Measurements from ENCODE around the gene RND3.
A peak's percentile ranks its signal among the peaks of the same experiment; 100 is the strongest.

The RND3 gene

DNA sequence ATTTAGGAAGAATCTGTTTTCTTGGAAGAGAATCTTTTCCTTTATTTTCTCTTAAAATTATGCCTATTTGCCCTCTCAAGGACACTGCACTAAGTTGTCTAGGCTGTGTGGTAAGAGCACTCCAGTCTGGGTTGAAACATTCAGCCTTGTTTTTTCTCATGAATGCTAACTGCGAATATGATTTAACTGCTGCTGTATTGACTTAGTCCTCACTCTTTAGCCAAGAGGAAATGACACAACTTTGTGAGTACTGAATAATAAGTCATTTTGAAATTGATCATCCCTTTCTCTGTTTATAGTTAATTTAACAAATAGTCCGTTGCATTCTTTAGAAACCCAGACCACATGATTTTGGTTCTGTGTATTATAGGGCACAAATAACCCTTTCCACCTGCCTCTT is 4.5 kb upstream of the RND3 start:
- H3K4me1 ChIP-seq (ENCODE audit: control insufficient read depth, insufficient read depth, low read length) = no peaks in the 10 kb centered on the region
- no peaks in the 10 kb centered on the region for H3K27me3 ChIP-seq (ENCODE audit: control insufficient read depth, insufficient read depth, low read length)
- H3K4me3 ChIP-seq (ENCODE audit: low read length) = no peak overlapping the region
- H3K27ac ChIP-seq (ENCODE audit: low read length) = no peak overlapping the region
- no peaks in the 10 kb centered on the region for H3K9me3 ChIP-seq (ENCODE audit: control insufficient read depth, insufficient read depth, low read length)
- no CpG with 5 or more reads among the region's 2 CpGs for WGBS (ENCODE audit: insufficient coverage, insufficient read length)
- H3K36me3 ChIP-seq (ENCODE audit: control insufficient read depth, insufficient read depth, low read length) = no peaks in the 10 kb centered on the region
- no peak for DNase-seq (ENCODE audit: low read depth, low spot score)

DNA sequence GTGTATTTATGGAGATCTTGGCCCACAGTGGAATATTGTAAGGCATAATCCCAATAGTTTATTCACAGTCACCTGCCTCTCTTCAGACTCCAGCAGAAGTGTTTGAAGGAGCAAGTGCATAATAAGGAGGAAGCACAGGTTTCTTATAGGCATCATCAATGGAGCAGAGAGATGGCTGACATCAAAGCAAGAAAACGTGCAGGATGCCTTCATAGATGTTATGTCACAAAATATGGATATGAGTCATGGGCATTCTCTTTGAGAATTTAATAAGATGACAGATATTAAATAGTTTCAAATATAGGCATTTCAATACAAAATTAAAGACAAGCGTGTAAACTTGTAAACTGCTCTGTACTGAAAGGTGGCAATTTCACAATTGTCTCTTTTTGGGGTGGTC is 4.0 kb upstream of the RND3 start:
- no peak for DNase-seq (ENCODE audit: low read depth, low spot score)
- no peaks in the 10 kb centered on the region for H3K27me3 ChIP-seq (ENCODE audit: control insufficient read depth, insufficient read depth, low read length)
- no CpG with 5 or more reads among the region's 2 CpGs for WGBS (ENCODE audit: insufficient coverage, insufficient read length)
- no peaks in the 10 kb centered on the region for H3K36me3 ChIP-seq (ENCODE audit: control insufficient read depth, insufficient read depth, low read length)
- no peaks in the 10 kb centered on the region for H3K4me1 ChIP-seq (ENCODE audit: control insufficient read depth, insufficient read depth, low read length)
- no peaks in the 10 kb centered on the region for H3K9me3 ChIP-seq (ENCODE audit: control insufficient read depth, insufficient read depth, low read length)
- no peak overlapping the region for H3K27ac ChIP-seq (ENCODE audit: low read length)
- no peak overlapping the region for H3K4me3 ChIP-seq (ENCODE audit: low read length)

DNA sequence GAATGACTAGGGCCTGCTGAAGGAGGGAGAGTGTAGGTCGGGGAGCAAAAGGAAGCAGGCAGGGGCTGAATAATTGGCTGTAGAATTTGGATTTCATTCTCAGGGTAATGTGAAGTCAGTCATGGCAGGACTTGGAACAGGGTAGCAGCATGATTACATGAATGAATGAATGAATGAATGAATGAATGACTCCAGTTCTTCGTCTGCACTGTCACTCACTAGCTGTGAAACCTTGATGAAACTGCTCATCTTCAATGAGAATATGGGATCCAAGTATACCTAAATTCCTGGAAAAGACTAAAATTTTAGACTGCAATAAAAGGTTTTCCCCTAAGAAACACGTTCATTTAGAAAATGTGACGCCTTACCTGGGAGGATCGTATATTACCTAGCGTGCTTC is 3.0 kb upstream of the RND3 start:
- WGBS (ENCODE audit: insufficient coverage, insufficient read length) = no CpG with 5 or more reads among the region's 6 CpGs
- Histone ChIP-seq H3K27me3 (ENCODE audit: control insufficient read depth, insufficient read depth, low read length) (no peaks in the 10 kb centered on the region), H3K4me3 (ENCODE audit: low read length) (no peak overlapping the region), H3K36me3 (ENCODE audit: control insufficient read depth, insufficient read depth, low read length) (no peaks in the 10 kb centered on the region), H3K27ac (ENCODE audit: low read length) (no peak overlapping the region), H3K9me3 (ENCODE audit: control insufficient read depth, insufficient read depth, low read length) (no peaks in the 10 kb centered on the region), H3K4me1 (ENCODE audit: control insufficient read depth, insufficient read depth, low read length) (no peaks in the 10 kb centered on the region)
- DNase-seq (ENCODE audit: low read depth, low spot score) = no peak

DNA sequence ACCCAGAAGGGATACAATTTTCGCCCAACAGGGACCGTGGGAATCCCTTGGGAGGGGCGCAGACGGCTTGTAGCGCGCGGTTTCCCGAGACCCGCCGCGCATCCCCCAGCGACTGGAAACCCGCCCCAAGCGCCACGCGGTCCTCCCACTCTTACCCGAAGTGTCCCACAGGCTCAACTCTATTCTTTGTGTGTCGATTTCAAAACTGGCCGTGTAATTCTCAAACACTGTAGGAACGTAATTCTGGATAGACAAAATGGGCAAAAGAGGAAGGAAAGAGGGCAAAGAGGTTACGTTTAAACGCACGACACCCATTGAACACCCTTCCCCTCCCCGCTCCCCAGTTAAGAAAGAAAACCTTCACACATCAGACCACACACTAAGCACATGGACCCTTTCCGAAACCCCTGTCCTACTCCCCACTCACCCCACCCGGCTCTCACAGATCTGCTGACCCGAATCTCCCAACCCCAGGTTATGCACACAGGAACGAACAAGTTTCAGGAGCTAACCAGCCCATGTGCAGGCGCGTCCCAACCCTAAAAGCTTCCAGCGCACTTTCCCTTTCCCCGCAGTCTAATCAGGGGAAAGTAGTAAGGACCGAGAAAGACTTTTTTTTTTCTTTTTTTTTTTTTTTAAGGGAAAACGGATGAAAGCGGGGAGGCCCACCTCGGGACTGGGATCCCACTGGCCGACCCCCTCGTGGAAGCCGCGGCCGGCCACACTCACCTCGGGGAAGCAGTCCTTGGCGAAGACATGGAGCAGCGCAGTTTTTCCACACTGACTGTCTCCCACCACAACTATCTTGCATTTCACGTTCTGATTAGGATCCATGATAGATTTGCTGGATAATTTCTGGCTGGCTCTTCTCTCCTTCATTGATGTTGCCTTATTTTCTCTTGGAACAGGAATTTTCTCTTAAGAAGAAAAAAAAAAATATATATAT is 655 bp downstream of the RND3 start:
- H3K4me3 ChIP-seq (ENCODE audit: low read length) = peak overlapping the region; percentile 77
- no peaks in the 10 kb centered on the region for H3K27me3 ChIP-seq (ENCODE audit: control insufficient read depth, insufficient read depth, low read length)
- peaks cover 5% of the 10 kb centered on the region; the same call in 1 of the 2 replicates for H3K4me1 ChIP-seq (ENCODE audit: control insufficient read depth, insufficient read depth, low read length)
- DNase-seq (ENCODE audit: low read depth, low spot score) = no peak
- peaks cover 4% of the 10 kb centered on the region; the same call in 1 of the 2 replicates for H3K36me3 ChIP-seq (ENCODE audit: control insufficient read depth, insufficient read depth, low read length)
- WGBS (ENCODE audit: insufficient coverage, insufficient read length) = no CpG with 5 or more reads among the region's 45 CpGs
- H3K9me3 ChIP-seq (ENCODE audit: control insufficient read depth, insufficient read depth, low read length) = no peaks in the 10 kb centered on the region
- H3K27ac ChIP-seq (ENCODE audit: low read length) = no peak overlapping the region

DNA sequence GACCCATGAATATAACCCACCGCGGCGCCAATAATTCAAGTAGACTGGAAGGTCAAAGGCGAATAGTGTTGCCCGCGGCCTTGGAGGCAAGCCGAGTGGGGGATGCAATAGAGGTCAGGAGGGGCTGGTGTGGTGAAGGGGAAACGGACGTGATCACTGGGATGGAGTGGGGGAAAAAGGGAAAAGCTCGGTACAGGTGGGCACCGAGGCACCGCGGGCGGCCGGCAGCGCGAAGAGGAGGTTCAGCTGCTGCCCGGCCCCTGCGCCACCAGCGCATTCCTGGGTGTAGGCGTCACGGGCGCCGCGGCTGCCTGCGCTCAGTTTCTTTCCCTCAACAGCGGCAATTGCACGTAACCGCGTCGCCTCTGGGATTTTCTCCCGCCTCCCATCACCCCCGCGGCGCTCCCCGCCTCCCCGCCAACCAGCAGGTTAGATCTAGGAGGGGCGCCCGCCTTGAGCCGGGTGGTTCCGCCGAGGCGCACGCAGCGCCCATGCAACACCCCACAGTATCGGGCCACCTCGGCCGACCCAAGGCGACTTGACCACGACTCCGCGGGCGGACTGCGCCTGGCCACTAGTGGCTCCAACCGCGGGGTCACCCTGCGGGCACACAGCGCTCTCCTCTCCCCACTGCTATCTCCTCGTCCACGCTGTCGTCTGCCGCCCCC is 1.5 kb downstream of the RND3 start:
- Histone ChIP-seq H3K27me3 (ENCODE audit: control insufficient read depth, insufficient read depth, low read length) (no peaks in the 10 kb centered on the region), H3K4me3 (ENCODE audit: low read length) (peak overlapping the region; percentile 77), H3K4me1 (ENCODE audit: control insufficient read depth, insufficient read depth, low read length) (peaks cover 5% of the 10 kb centered on the region; the same call in 1 of the 2 replicates), H3K36me3 (ENCODE audit: control insufficient read depth, insufficient read depth, low read length) (peaks cover 4% of the 10 kb centered on the region; the same call in 1 of the 2 replicates), H3K27ac (ENCODE audit: low read length) (no peak overlapping the region), H3K9me3 (ENCODE audit: control insufficient read depth, insufficient read depth, low read length) (no peaks in the 10 kb centered on the region)
- WGBS (ENCODE audit: insufficient coverage, insufficient read length) = no CpG with 5 or more reads among the region's 62 CpGs
- DNase-seq (ENCODE audit: low read depth, low spot score) = no peak

DNA sequence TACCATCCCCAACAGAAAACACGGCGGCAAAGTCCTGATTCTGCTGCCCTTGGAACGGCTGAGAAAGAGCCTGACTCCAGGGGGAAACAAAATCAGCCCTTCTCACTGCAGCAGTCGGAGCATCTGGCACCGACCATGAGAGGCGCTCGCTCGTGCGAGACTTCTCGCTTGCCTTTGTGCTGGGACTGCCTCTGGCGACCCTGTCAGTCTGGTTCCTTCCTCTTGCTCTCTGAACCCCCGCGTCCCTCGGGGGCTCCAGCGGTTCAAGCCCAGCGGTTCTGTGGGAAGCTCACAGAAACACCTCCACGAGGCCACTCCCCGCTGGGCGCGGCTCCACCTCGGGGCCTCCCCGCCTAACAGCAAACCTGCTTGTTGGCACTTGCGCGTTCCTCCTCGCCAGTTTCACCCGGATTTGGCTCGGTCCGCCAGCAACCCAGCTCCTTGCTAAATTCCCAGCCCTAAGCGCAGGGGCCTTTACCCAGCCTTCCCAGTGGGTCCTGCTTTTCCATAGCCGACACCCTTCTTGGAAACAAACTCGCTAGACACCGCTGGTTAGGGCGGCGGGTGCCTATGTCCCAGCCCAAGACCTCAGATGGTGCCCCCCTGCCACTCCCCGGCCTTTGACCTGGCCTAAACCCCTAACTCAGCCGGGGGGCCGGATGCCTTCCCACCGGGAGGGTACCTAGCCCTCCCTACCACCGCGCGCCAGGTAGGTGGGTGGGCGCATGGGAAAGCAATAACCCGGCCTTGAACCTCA is 2.2 kb downstream of the RND3 start:
- peak overlapping the region; percentile 77; the same call in 1 of the 2 replicates for H3K4me3 ChIP-seq (ENCODE audit: low read length)
- no peak for DNase-seq (ENCODE audit: low read depth, low spot score)

DNA sequence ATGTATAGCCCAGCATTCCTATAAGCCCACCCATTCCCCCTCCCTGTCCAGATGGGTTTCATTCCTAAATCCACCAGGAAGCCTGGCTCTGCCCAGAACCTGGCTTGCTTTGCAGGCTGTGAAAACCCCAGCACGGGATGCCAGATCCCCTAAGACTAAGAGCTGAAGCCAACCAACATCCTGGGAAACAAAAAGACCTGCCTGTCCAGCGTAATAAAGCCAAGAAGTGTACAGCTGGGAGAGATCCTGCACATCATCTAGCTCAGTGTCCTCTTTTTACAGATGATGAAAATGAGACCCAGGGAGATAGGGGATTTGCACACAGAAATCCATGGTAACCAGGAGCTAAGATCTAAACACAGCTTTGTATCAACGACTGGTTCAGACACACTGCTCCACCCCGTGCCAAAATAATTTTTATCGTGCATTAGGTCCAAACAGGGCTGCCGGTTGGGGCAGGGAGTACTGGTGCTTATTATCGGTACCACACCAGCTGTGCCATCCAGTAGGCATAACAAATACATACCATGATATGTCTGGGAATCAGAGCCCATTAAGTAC is 2.9 kb downstream of the RND3 start:
- Histone ChIP-seq H3K27ac (ENCODE audit: low read length) (no peak overlapping the region), H3K9me3 (ENCODE audit: control insufficient read depth, insufficient read depth, low read length) (no peaks in the 10 kb centered on the region), H3K36me3 (ENCODE audit: control insufficient read depth, insufficient read depth, low read length) (peaks cover 4% of the 10 kb centered on the region; the same call in 1 of the 2 replicates), H3K4me3 (ENCODE audit: low read length) (no peak overlapping the region; the same call in 1 of the 2 replicates), H3K4me1 (ENCODE audit: control insufficient read depth, insufficient read depth, low read length) (peaks cover 5% of the 10 kb centered on the region; the same call in 1 of the 2 replicates), H3K27me3 (ENCODE audit: control insufficient read depth, insufficient read depth, low read length) (no peaks in the 10 kb centered on the region)
- WGBS (ENCODE audit: insufficient coverage, insufficient read length) = no CpG with 5 or more reads among the region's 7 CpGs
- no peak for DNase-seq (ENCODE audit: low read depth, low spot score)

More for the DNA sequence above, 2.2 kb downstream of the RND3 start:
- H3K36me3 ChIP-seq (ENCODE audit: control insufficient read depth, insufficient read depth, low read length) = peaks cover 4% of the 10 kb centered on the region; the same call in 1 of the 2 replicates
- no peaks in the 10 kb centered on the region for H3K27me3 ChIP-seq (ENCODE audit: control insufficient read depth, insufficient read depth, low read length)
- H3K27ac ChIP-seq (ENCODE audit: low read length) = no peak overlapping the region
- H3K4me1 ChIP-seq (ENCODE audit: control insufficient read depth, insufficient read depth, low read length) = peaks cover 5% of the 10 kb centered on the region; the same call in 1 of the 2 replicates
- H3K9me3 ChIP-seq (ENCODE audit: control insufficient read depth, insufficient read depth, low read length) = no peaks in the 10 kb centered on the region
- no CpG with 5 or more reads among the region's 43 CpGs for WGBS (ENCODE audit: insufficient coverage, insufficient read length)

DNA sequence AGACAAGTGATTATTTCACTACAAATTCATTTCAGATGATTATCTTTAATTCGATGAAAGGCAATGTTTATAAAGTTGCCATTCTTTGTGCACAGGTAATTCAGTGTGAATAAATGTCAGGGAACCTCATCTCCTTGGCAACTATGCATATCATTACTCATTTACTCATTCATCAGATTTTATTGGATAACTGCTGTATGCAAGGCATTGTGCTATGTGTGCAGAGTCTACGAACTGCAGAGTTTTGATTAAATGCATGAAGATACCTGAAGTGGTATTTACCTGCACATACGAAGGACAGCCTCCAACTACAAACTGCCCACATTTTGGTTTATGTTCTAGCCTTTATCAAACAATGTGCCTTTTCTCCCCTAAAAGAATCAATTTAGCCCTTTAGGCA is 3.5 kb downstream of the RND3 start:
- no CpG with 5 or more reads among the region's 3 CpGs for WGBS (ENCODE audit: insufficient coverage, insufficient read length)
- H3K4me3 ChIP-seq (ENCODE audit: low read length) = no peak overlapping the region
- H3K36me3 ChIP-seq (ENCODE audit: control insufficient read depth, insufficient read depth, low read length) = peaks cover 4% of the 10 kb centered on the region; the same call in 1 of the 2 replicates
- peaks cover 5% of the 10 kb centered on the region; the same call in 1 of the 2 replicates for H3K4me1 ChIP-seq (ENCODE audit: control insufficient read depth, insufficient read depth, low read length)
- H3K27me3 ChIP-seq (ENCODE audit: control insufficient read depth, insufficient read depth, low read length) = no peaks in the 10 kb centered on the region
- no peak for DNase-seq (ENCODE audit: low read depth, low spot score)
- H3K27ac ChIP-seq (ENCODE audit: low read length) = no peak overlapping the region
- no peaks in the 10 kb centered on the region for H3K9me3 ChIP-seq (ENCODE audit: control insufficient read depth, insufficient read depth, low read length)

DNA sequence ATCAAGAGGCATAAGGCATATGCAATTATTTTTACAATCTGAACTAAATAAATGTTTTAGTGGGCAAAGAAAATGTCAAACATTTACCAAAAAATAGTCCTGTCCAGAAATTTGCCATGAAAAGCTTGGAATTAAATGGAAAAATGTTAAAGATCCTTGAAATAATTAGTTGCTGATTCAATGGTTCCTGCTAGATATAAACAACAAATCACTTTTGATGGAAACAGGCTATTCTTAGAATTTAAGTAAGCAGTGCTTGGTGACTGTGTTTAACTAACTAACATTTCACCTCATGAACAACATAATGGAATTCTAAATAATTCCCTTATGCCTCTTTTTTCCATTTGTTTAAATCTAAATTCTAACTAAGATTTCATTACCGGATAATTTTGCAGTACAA is 3.9 kb downstream of the RND3 start:
- Histone ChIP-seq H3K9me3 (ENCODE audit: control insufficient read depth, insufficient read depth, low read length) (no peaks in the 10 kb centered on the region), H3K27me3 (ENCODE audit: control insufficient read depth, insufficient read depth, low read length) (no peaks in the 10 kb centered on the region), H3K4me1 (ENCODE audit: control insufficient read depth, insufficient read depth, low read length) (peaks cover 5% of the 10 kb centered on the region; the same call in 1 of the 2 replicates), H3K36me3 (ENCODE audit: control insufficient read depth, insufficient read depth, low read length) (peaks cover 4% of the 10 kb centered on the region; the same call in 1 of the 2 replicates), H3K27ac (ENCODE audit: low read length) (no peak overlapping the region), H3K4me3 (ENCODE audit: low read length) (no peak overlapping the region)
- no peak for DNase-seq (ENCODE audit: low read depth, low spot score)
- 100% methylated on average over 1 of the region's 1 CpG for WGBS (ENCODE audit: insufficient coverage, insufficient read length)

Data from iPS DF 6.9 (cell line).